H1 (cell line): Measurements from ENCODE around the gene ARHGAP6. TPM values are rescaled to one million over a fixed set of nuclear protein-coding genes. Genes with fewer than 3 reads are reported as not detected.

Source experiments
- CTCF ChIA-PET: fragments of 300-600 bp; sonication (Branson Sonifier 250); formaldehyde crosslinking; loops from one replicate; lab custom pipeline; 2021; ENCODE audit not compliant: partially characterized antibody; lab: Charles Lee
- POLR2A ChIA-PET: fragments of 300-600 bp; sonication (Branson Sonifier 250); formaldehyde crosslinking; loops from one replicate; lab custom pipeline; 2021; ENCODE audit warnings: inconsistent platforms; ENCODE audit not compliant: partially characterized antibody; lab: Charles Lee
- DNase-seq, 2 experiments: peaks; one replicate each; pipeline versions ENCODE4 v3.0.0 to v3.0.0-alpha.2; 2010 to 2022; ENCODE audit warnings: low spot score in 2 of 2, low read depth in 1 of 2, mixed read lengths in 1 of 2
- FAIRE-seq: peaks from 2 replicates; lab custom pipeline; 2011; peaks lifted over from hg19 to GRCh38; lab: Jason Lieb, UNC
- H2AFZ ChIP-seq: 2 replicates; pipeline ENCODE4 v1.8.1; 2012; ENCODE audit warnings: low read length, inconsistent platforms
- H2AK5ac ChIP-seq: 2 replicates; pipeline ENCODE4 v1.6.1; 2013; ENCODE audit warnings: low read depth, low read length
- H2BK120ac ChIP-seq: replicated peaks from 2 replicates; pipeline ENCODE3; 2013; ENCODE audit warnings: low read depth, low read length, inconsistent platforms
- H2BK12ac ChIP-seq: 2 replicates; pipeline ENCODE4 v1.6.1; 2013; ENCODE audit warnings: low read depth, low read length
- H2BK15ac ChIP-seq: 2 replicates; pipeline ENCODE4 v1.6.1; 2013; ENCODE audit warnings: low read length
- H2BK20ac ChIP-seq: 2 replicates; pipeline ENCODE4 v1.6.1; 2013; ENCODE audit warnings: low read length
- H2BK5ac ChIP-seq: 2 replicates; pipeline ENCODE4 v1.6.1; 2013; ENCODE audit warnings: low read depth, low read length
- H3K14ac ChIP-seq: 2 replicates; pipeline ENCODE4 v1.6.1; 2013; ENCODE audit warnings: inconsistent platforms; ENCODE audit not compliant: insufficient read length
- H3K18ac ChIP-seq: 2 replicates; pipeline ENCODE4 v1.6.1; 2013; ENCODE audit warnings: low read length; ENCODE audit errors: extremely low read depth
- H3K23ac ChIP-seq: 2 replicates; pipeline ENCODE4 v1.6.1; 2013; ENCODE audit warnings: inconsistent platforms; ENCODE audit not compliant: insufficient read length
- H3K23me2 ChIP-seq: 2 replicates; pipeline ENCODE4 v1.6.1; 2013; ENCODE audit warnings: low read depth, low read length
- H3K27ac ChIP-seq: 2 replicates; pipeline ENCODE4 v1.6.1; 2011; ENCODE audit warnings: low read depth, low read length, inconsistent platforms
- H3K27me3 ChIP-seq, 4 experiments: replicated peaks in 1 of 4; 1 replicate in 1 of 4; 2 replicates in 3 of 4; pipeline versions ENCODE4 v1.6.1 to v1.8.1; 2011 to 2013; ENCODE audit warnings: low read length in 3 of 4, mild to moderate bottlenecking in 3 of 4, inconsistent platforms in 2 of 4, mixed read lengths in 2 of 4, moderate library complexity in 1 of 4; ENCODE audit not compliant: control insufficient read depth in 3 of 4, insufficient read depth in 3 of 4; ENCODE audit errors: extremely low read depth in 1 of 4
- H3K36me3 ChIP-seq, 4 experiments: 2 replicates each; pipeline versions ENCODE4 v1.6.1 to v1.8.1; 2011 to 2013; ENCODE audit warnings: mild to moderate bottlenecking in 4 of 4, low read length in 3 of 4, moderate library complexity in 2 of 4, control low read depth in 1 of 4, inconsistent platforms in 1 of 4; ENCODE audit not compliant: insufficient read depth in 4 of 4, control insufficient read depth in 2 of 4
- H3K4ac ChIP-seq: replicated peaks from 2 replicates; pipeline ENCODE3; 2013; ENCODE audit warnings: low read length, low read depth, mixed read lengths, inconsistent platforms; ENCODE audit not compliant: insufficient read length
- H3K4me1 ChIP-seq, 4 experiments: replicated peaks in 1 of 4; 1 replicate in 1 of 4; 2 replicates in 3 of 4; pipeline versions ENCODE4 v1.6.1 to v1.8.1; 2011 to 2013; ENCODE audit warnings: low read length in 3 of 4, inconsistent platforms in 2 of 4, mixed read lengths in 1 of 4; ENCODE audit not compliant: insufficient read depth in 4 of 4, control insufficient read depth in 3 of 4
- H3K4me2 ChIP-seq, 2 experiments: 2 replicates each; pipeline versions ENCODE4 v1.6.1 to v1.8.1; 2011 to 2013; ENCODE audit warnings: low read depth in 2 of 2, low read length in 2 of 2, control low read depth in 1 of 2, inconsistent platforms in 1 of 2, mild to moderate bottlenecking in 1 of 2; ENCODE audit not compliant: insufficient read depth in 1 of 2
- H3K4me3 ChIP-seq, 4 experiments: fragments of 200-600, 300-600 bp in 1 of 4; sonication (generic), shearing (Covaris generic), sonication (Bioruptor Twin) in 1 of 4; 2 replicates each; pipeline versions ENCODE4 v1.5.1 to v1.8.1; 2011 to 2016; ENCODE audit warnings: low read length in 4 of 4, low read depth in 3 of 4, control low read depth in 2 of 4, inconsistent platforms in 2 of 4, mild to moderate bottlenecking in 2 of 4, mixed read lengths in 1 of 4, moderate library complexity in 1 of 4; ENCODE audit not compliant: insufficient read depth in 2 of 4; ENCODE audit errors: extremely low read depth in 1 of 4
- H3K56ac ChIP-seq: replicated peaks from 2 replicates; pipeline ENCODE3; 2013; ENCODE audit warnings: low read depth, mild to moderate bottlenecking, mixed read lengths, low read length, inconsistent platforms; ENCODE audit not compliant: insufficient read length
- H3K79me1 ChIP-seq: 2 replicates; pipeline ENCODE4 v1.6.1; 2013; ENCODE audit warnings: low read depth, low read length, control low read depth
- H3K79me2 ChIP-seq, 2 experiments: 2 replicates each; pipeline versions ENCODE4 v1.6.1 to v1.8.1; 2012 to 2013; ENCODE audit warnings: low read length in 2 of 2, mild to moderate bottlenecking in 2 of 2, inconsistent platforms in 1 of 2; ENCODE audit not compliant: insufficient read depth in 2 of 2, control insufficient read depth in 1 of 2
- H3K9ac ChIP-seq, 4 experiments: replicated peaks in 1 of 4; 1 replicate in 1 of 4; 2 replicates in 3 of 4; pipeline versions ENCODE4 v1.6.1 to v1.8.1; 2011 to 2013; ENCODE audit warnings: low read depth in 3 of 4, low read length in 3 of 4, control low read depth in 2 of 4, mild to moderate bottlenecking in 2 of 4, moderate library complexity in 2 of 4, inconsistent platforms in 1 of 4; ENCODE audit errors: extremely low read depth in 1 of 4
- H3K9me3 ChIP-seq, 2 experiments: 2 replicates each; pipeline versions ENCODE4 v1.6.1 to v1.8.1; 2012 to 2013; ENCODE audit warnings: mild to moderate bottlenecking in 2 of 2, moderate library complexity in 2 of 2, control low read depth in 1 of 2, inconsistent platforms in 1 of 2, low read depth in 1 of 2, low read length in 1 of 2, mixed read lengths in 1 of 2; ENCODE audit not compliant: insufficient read depth in 2 of 2
- H4K20me1 ChIP-seq, 2 experiments: replicated peaks in 1 of 2; 2 replicates each; pipeline versions ENCODE3 to v1.8.1; 2011 to 2013; ENCODE audit warnings: inconsistent platforms in 2 of 2, low read length in 2 of 2, mild to moderate bottlenecking in 1 of 2; ENCODE audit not compliant: insufficient read depth in 2 of 2, control insufficient read depth in 1 of 2
- H4K5ac ChIP-seq: 2 replicates; pipeline ENCODE4 v1.6.1; 2013; ENCODE audit warnings: low read length, low read depth, mixed read lengths, inconsistent platforms; ENCODE audit not compliant: insufficient read length
- H4K8ac ChIP-seq: 2 replicates; pipeline ENCODE4 v1.8.0; 2013; ENCODE audit warnings: mild to moderate bottlenecking, moderate library complexity, low read length, inconsistent platforms; ENCODE audit not compliant: insufficient read depth; ENCODE audit errors: extremely low read depth
- H4K91ac ChIP-seq: replicated peaks from 2 replicates; pipeline ENCODE3; 2013; ENCODE audit warnings: low read length, mixed read lengths, inconsistent platforms; ENCODE audit not compliant: insufficient read length
- ASH2L ChIP-seq: fragments of 200-600, 300-600 bp; sonication (generic); IDR thresholded peaks from one replicate; pipeline ENCODE4 v1.7.1; 2017; ENCODE audit warnings: low read length
- ATF3 ChIP-seq: IDR thresholded peaks from 2 replicates; pipeline ENCODE4 v1.6.1; 2011; ENCODE audit warnings: low read depth, mild to moderate bottlenecking, low read length; ENCODE audit not compliant: insufficient read depth
- CBX8 ChIP-seq: fragments of 300-800, 300-1000 bp; sonication (generic); IDR thresholded peaks from 2 replicates; pipeline ENCODE4 v1.7.1; 2016; ENCODE audit warnings: low read depth, low read length, borderline replicate concordance
- CTCF ChIP-seq, 3 experiments: IDR thresholded peaks; 1 replicate in 2 of 3; 2 replicates in 1 of 3; pipeline versions ENCODE4 v1.5.1 to v1.6.1; 2011; ENCODE audit warnings: low read length in 3 of 3, mild to moderate bottlenecking in 3 of 3, inconsistent platforms in 2 of 3, low read depth in 1 of 3, moderate library complexity in 1 of 3; ENCODE audit not compliant: insufficient read depth in 1 of 3; ENCODE audit errors: control extremely low read depth in 1 of 3
- EZH2 ChIP-seq: fragments of 200-600 bp; sonication (generic); IDR thresholded peaks from 2 replicates; pipeline ENCODE4 v1.7.1; 2012; ENCODE audit warnings: low read depth, mild to moderate bottlenecking, moderate library complexity, low read length, inconsistent platforms; ENCODE audit not compliant: severe bottlenecking
- KDM5A ChIP-seq: fragments of 200-600 bp; IDR thresholded peaks from 2 replicates; pipeline ENCODE4 v1.7.1; 2012; ENCODE audit warnings: mild to moderate bottlenecking, low read length, inconsistent platforms, mixed read lengths
- NANOG ChIP-seq: IDR thresholded peaks from 2 replicates; pipeline ENCODE4 v1.6.1; 2011; ENCODE audit warnings: low read length, low read depth, mild to moderate bottlenecking, inconsistent platforms; ENCODE audit not compliant: insufficient read depth, poor library complexity, severe bottlenecking
- RFX5 ChIP-seq: IDR thresholded peaks from 2 replicates; pipeline ENCODE4 v1.6.1; 2011; ENCODE audit warnings: low read depth, low read length, improper control_type of control experiment, borderline replicate concordance
- SP2 ChIP-seq: IDR thresholded peaks from 2 replicates; pipeline ENCODE4 v1.6.1; 2012; ENCODE audit warnings: mild to moderate bottlenecking, low read length, inconsistent platforms
- SP4 ChIP-seq: IDR thresholded peaks from 2 replicates; pipeline ENCODE4 v1.6.1; 2012; ENCODE audit warnings: low read length, inconsistent platforms
- TAF1 ChIP-seq: IDR thresholded peaks from 2 replicates; pipeline ENCODE4 v1.6.1; 2011; ENCODE audit warnings: mild to moderate bottlenecking, low read depth, low read length
- TEAD4 ChIP-seq: IDR thresholded peaks from 2 replicates; pipeline ENCODE4 v1.6.1; 2012; ENCODE audit warnings: low read depth, low read length, inconsistent platforms, mixed read lengths
- WGBS, 2 experiments: shearing (Covaris generic) in 1 of 2; methylation state at CpG; one replicate each; pipeline versions ENCODE4 v1.1.6 to v1.1.7; 2013 to 2015; ENCODE audit warnings: low lambda C conversion rate in 2 of 2, mixed read lengths in 2 of 2, inconsistent platforms in 1 of 2, low coverage in 1 of 2, missing lambda C conversion rate in 1 of 2; ENCODE audit not compliant: insufficient replicate concordance in 2 of 2, insufficient coverage in 1 of 2, insufficient read length in 1 of 2; ENCODE audit errors: extremely low coverage in 1 of 2, missing lambda C conversion rate in 1 of 2; 5-methylcytosine and 5-hydroxymethylcytosine counted together
- polyA plus RNA-seq, 7 experiments: library from polyadenylated mRNA; depleted of rRNA in 3 of 7; stranded (reverse) in 5 of 7; unstranded in 2 of 7; fragments of >200 nt in 5 of 7; fragments of 200-250 nt in 2 of 7; gene quantifications; 1 replicate in 5 of 7; 2 replicates in 1 of 7; 4 replicates in 1 of 7; pipeline versions ENCODE4 v1.2.1 to v1.2.3, GENCODE V29; 2011 to 2013; ENCODE audit warnings: missing spikeins in 2 of 7, mixed read lengths in 2 of 7
- total RNA-seq: library from RNA; stranded (reverse); fragmentation: NEBNext Ultra II Directional; extraction: Animal tissue kit (Norgen Biotek cat#: 25700); gene quantifications from 2 replicates; pipeline ENCODE4 v1.2.1, GENCODE V29; 2021

The ARHGAP6 gene
- total and polyA plus RNA-seq, 2 of the 8 experiments (the other 6 are each of a cell fraction or from before 2014, with no cell fraction given), result 0.35 to 0.82 TPM

DNA sequence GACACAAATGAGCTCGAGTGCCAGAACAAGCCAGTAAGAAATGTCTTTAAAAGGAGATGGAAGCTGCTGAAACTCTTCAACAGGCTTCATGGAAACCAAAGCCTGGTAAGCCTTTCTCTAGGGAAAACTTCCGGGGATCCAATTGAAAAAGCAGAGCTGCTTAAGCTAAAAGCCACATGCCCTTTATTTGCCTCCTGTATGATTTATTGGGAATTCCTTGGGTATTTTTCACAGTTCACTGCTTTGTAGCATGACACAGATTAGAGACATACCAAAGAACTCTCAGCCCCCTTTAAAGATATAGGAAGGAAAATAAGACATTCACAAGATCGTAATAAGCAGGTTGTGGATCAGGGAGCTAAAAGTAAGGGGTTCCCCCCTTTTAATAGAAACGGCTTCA is 6.5 kb upstream of the ARHGAP6 start:
- no peak overlapping the region for H2AK5ac ChIP-seq
- POLR2A ChIA-PET, result no interaction called here
- no peaks in the 10 kb centered on the region for H3K36me3 ChIP-seq
- no peak overlapping the region for H3K56ac ChIP-seq
- H2BK120ac ChIP-seq, result no peak overlapping the region
- H2BK5ac ChIP-seq, result no peak overlapping the region
- no peaks in the 10 kb centered on the region for H3K79me1 ChIP-seq
- no peak overlapping the region for H3K4me2 ChIP-seq
- no peak overlapping the region for H3K4ac ChIP-seq
- H4K20me1 ChIP-seq, result no peaks in the 10 kb centered on the region
- no peak overlapping the region for H3K18ac ChIP-seq
- H3K14ac ChIP-seq, result no peak overlapping the region
- H4K8ac ChIP-seq, result no peak overlapping the region
- H3K27me3 ChIP-seq, result peaks cover 0 to 13% (median 6%) of the 10 kb centered on the region in 4 experiments; a peak in 5 of 7 replicates
- H3K9me3 ChIP-seq, result no peaks in the 10 kb centered on the region
- H3K23me2 ChIP-seq, result no peaks in the 10 kb centered on the region
- H3K23ac ChIP-seq, result no peak overlapping the region
- no peak overlapping the region for H3K9ac ChIP-seq
- FAIRE-seq, result no peak
- no peak overlapping the region for H2BK15ac ChIP-seq
- no peak overlapping the region for H4K91ac ChIP-seq
- H3K4me3 ChIP-seq, result no peak overlapping the region
- no peak overlapping the region for H2BK12ac ChIP-seq
- H3K4me1 ChIP-seq, result no peaks in the 10 kb centered on the region
- no peaks in the 10 kb centered on the region for H3K79me2 ChIP-seq
- H2AFZ ChIP-seq, result no peak overlapping the region
- no peak overlapping the region for H2BK20ac ChIP-seq
- CTCF ChIA-PET, result interaction anchor here (0.6 to 0.7 kb wide), 2 partner anchors 18 to 49 kb away, joined by 3 to 4 read pairs; no protein-coding TSS in a partner anchor
- H4K5ac ChIP-seq, result no peak overlapping the region
- no peak for DNase-seq
- 91% methylated on average over 4 of the region's 4 CpGs; no CpG with 5 or more reads in 1 of the 2 experiments for WGBS, 2 experiments
- H3K27ac ChIP-seq, result no peak overlapping the region
- TF ChIP-seq SP2 (no peak), NANOG (no peak), RFX5 (no peak), ASH2L (no peak), TEAD4 (no peak), ATF3 (no peak), TAF1 (no peak), CTCF (IDR thresholded peaks at IDR 0.05; ENCODE audit: control extremely low read depth in 1 of 3, insufficient read depth in 1 of 3, low read depth in 1 of 3, low read length in 3 of 3) (no peak), KDM5A (no peak), CBX8 (no peak), SP4 (no peak), EZH2 (no peak)
